ENCODE measurements around the gene FNBP1L.

DNA sequence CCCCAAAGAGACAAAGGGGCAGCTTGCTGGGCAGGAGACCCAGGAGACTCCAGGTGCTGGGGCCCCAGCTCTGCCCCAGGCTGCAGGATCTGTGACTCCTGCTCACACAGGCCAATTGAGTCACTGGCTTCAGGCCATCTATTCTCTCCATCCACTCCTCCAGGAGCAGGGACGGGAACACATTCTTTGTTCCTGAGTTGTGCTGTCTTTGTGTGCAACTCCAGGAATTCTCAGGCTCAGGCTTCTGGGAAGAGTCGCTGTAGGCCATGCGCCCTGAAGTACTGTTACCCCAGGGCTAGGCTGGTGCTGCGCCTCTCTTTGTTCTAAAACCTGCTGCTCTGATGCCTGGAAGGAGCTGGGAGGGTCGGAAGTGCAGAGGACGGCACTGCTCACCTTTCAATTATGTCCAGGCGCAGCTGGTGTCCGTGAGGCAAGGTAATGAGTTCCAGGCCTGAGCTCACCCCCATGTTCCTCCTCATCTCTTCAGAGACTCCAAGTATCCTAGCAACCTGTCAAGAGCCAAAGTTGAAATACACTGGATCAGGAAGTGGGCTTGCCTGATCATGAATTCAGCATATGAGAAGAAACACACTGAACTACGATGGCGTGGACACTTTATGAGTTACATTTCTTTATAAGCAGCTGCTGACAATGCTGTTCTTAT lies 127.8 kb downstream of the FNBP1L start:
- TF ChIP-seq, protein P1, sequence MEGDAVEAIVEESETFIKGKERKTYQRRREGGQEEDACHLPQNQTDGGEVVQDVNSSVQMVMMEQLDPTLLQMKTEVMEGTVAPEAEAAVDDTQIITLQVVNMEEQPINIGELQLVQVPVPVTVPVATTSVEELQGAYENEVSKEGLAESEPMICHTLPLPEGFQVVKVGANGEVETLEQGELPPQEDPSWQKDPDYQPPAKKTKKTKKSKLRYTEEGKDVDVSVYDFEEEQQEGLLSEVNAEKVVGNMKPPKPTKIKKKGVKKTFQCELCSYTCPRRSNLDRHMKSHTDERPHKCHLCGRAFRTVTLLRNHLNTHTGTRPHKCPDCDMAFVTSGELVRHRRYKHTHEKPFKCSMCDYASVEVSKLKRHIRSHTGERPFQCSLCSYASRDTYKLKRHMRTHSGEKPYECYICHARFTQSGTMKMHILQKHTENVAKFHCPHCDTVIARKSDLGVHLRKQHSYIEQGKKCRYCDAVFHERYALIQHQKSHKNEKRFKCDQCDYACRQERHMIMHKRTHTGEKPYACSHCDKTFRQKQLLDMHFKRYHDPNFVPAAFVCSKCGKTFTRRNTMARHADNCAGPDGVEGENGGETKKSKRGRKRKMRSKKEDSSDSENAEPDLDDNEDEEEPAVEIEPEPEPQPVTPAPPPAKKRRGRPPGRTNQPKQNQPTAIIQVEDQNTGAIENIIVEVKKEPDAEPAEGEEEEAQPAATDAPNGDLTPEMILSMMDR (IDR thresholded peaks at IDR 0.05): no peak
- TF ChIP-seq POLR2A (IDR thresholded peaks at IDR 0.05): no peak

Data from testis (tissue), 2 donors.